Measurements from ENCODE around the gene FMO5. TPM values are rescaled to one million over a fixed set of nuclear protein-coding genes. Genes with fewer than 3 reads are reported as not detected.

The FMO5 gene
- total and polyA plus RNA-seq, 2 of the 13 experiments (the other 11 are each of a cell fraction or from before 2014, with no cell fraction given) = 48.2 to 149 TPM

DNA sequence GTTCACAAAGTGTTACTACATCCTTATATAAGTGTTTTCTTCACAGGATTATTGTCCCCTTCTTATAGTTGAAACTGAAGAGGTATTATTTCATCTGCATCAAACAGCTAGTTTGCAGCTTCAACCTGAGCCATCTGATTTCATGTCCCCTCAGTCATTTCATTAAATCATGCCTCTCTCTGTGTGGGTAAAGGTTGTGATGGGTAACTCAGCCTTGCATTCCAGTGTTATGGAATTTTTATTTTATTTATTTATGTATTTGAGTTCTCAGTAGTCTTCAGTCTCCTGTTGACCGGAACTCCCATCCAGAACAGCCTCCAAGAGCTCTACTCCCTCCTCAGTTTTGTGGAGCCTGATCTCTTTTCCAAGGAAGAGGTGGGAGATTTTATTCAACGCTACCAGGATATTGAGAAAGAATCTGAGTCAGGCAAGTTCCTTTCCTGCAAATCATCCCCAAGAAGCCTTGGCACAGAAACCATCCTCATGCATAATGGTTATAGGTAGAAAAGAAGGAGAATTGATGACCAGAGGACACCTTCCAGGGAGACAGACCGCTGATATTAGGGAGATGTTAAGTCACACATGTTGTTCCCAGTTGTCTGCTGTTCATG, 39.1 kb upstream of the FMO5 start:
- TF ChIP-seq RXRB (CRISPR knock-in tag; IDR thresholded peaks at IDR 0.05; ENCODE audit: borderline replicate concordance) = no peak
- TF ChIP-seq, protein P1, sequence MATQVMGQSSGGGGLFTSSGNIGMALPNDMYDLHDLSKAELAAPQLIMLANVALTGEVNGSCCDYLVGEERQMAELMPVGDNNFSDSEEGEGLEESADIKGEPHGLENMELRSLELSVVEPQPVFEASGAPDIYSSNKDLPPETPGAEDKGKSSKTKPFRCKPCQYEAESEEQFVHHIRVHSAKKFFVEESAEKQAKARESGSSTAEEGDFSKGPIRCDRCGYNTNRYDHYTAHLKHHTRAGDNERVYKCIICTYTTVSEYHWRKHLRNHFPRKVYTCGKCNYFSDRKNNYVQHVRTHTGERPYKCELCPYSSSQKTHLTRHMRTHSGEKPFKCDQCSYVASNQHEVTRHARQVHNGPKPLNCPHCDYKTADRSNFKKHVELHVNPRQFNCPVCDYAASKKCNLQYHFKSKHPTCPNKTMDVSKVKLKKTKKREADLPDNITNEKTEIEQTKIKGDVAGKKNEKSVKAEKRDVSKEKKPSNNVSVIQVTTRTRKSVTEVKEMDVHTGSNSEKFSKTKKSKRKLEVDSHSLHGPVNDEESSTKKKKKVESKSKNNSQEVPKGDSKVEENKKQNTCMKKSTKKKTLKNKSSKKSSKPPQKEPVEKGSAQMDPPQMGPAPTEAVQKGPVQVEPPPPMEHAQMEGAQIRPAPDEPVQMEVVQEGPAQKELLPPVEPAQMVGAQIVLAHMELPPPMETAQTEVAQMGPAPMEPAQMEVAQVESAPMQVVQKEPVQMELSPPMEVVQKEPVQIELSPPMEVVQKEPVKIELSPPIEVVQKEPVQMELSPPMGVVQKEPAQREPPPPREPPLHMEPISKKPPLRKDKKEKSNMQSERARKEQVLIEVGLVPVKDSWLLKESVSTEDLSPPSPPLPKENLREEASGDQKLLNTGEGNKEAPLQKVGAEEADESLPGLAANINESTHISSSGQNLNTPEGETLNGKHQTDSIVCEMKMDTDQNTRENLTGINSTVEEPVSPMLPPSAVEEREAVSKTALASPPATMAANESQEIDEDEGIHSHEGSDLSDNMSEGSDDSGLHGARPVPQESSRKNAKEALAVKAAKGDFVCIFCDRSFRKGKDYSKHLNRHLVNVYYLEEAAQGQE (IDR thresholded peaks at IDR 0.05; ENCODE audit: borderline replicate concordance in 1 of 2, low read depth in 1 of 2, low read length in 2 of 2) = no peak
- TF ChIP-seq ZNF343 (CRISPR knock-in tag; IDR thresholded peaks at IDR 0.05) = no peak
- no peak for TF ChIP-seq MTF2 (CRISPR knock-in tag; IDR thresholded peaks at IDR 0.05; ENCODE audit: borderline replicate concordance)
- no peak for TF ChIP-seq ZNF253 (CRISPR knock-in tag; IDR thresholded peaks at IDR 0.05; ENCODE audit: borderline replicate concordance)
- TF ChIP-seq RNF2 (conservative IDR thresholded peaks at IDR 0.05; ENCODE audit: low read depth) = no peak
- TF ChIP-seq ZNF224 (CRISPR knock-in tag; IDR thresholded peaks at IDR 0.05) = no peak
- TF ChIP-seq RFX5 (IDR thresholded peaks at IDR 0.05; ENCODE audit: low read depth, low read length) = no peak
- no peak for TF ChIP-seq HDAC1 (CRISPR knock-in tag; IDR thresholded peaks at IDR 0.05)
- TF ChIP-seq HOXA3 (CRISPR knock-in tag; IDR thresholded peaks at IDR 0.05) = no peak
- TF ChIP-seq, protein P2, sequence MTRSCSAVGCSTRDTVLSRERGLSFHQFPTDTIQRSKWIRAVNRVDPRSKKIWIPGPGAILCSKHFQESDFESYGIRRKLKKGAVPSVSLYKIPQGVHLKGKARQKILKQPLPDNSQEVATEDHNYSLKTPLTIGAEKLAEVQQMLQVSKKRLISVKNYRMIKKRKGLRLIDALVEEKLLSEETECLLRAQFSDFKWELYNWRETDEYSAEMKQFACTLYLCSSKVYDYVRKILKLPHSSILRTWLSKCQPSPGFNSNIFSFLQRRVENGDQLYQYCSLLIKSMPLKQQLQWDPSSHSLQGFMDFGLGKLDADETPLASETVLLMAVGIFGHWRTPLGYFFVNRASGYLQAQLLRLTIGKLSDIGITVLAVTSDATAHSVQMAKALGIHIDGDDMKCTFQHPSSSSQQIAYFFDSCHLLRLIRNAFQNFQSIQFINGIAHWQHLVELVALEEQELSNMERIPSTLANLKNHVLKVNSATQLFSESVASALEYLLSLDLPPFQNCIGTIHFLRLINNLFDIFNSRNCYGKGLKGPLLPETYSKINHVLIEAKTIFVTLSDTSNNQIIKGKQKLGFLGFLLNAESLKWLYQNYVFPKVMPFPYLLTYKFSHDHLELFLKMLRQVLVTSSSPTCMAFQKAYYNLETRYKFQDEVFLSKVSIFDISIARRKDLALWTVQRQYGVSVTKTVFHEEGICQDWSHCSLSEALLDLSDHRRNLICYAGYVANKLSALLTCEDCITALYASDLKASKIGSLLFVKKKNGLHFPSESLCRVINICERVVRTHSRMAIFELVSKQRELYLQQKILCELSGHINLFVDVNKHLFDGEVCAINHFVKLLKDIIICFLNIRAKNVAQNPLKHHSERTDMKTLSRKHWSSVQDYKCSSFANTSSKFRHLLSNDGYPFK (CRISPR knock-in tag; IDR thresholded peaks at IDR 0.05; ENCODE audit: borderline replicate concordance) = no peak
- TF ChIP-seq SMAD1 (CRISPR knock-in tag; IDR thresholded peaks at IDR 0.05; ENCODE audit: borderline replicate concordance, low read depth) = no peak
- TF ChIP-seq, protein P3, sequence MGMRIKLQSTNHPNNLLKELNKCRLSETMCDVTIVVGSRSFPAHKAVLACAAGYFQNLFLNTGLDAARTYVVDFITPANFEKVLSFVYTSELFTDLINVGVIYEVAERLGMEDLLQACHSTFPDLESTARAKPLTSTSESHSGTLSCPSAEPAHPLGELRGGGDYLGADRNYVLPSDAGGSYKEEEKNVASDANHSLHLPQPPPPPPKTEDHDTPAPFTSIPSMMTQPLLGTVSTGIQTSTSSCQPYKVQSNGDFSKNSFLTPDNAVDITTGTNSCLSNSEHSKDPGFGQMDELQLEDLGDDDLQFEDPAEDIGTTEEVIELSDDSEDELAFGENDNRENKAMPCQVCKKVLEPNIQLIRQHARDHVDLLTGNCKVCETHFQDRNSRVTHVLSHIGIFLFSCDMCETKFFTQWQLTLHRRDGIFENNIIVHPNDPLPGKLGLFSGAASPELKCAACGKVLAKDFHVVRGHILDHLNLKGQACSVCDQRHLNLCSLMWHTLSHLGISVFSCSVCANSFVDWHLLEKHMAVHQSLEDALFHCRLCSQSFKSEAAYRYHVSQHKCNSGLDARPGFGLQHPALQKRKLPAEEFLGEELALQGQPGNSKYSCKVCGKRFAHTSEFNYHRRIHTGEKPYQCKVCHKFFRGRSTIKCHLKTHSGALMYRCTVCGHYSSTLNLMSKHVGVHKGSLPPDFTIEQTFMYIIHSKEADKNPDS (CRISPR knock-in tag; IDR thresholded peaks at IDR 0.05) = no peak
- no peak for TF ChIP-seq SAP130 (CRISPR knock-in tag; IDR thresholded peaks at IDR 0.05; ENCODE audit: low read depth)
- no peak for TF ChIP-seq POLR2AphosphoS2 (IDR thresholded peaks at IDR 0.05; ENCODE audit: low read depth, low read length)
- no peak for TF ChIP-seq FOXO1 (CRISPR knock-in tag; IDR thresholded peaks at IDR 0.05)
- TF ChIP-seq GTF3A (CRISPR knock-in tag; conservative IDR thresholded peaks at IDR 0.05) = no peak
- Histone ChIP-seq H3K4me1 (ENCODE audit: insufficient read depth, low read length) (peaks cover 18% of the 10 kb centered on the region), H3K27me3 (ENCODE audit: control insufficient read depth in 1 of 2, insufficient read depth in 2 of 2, low read length in 2 of 2) (no peaks in the 10 kb centered on the region), H3K27ac (ENCODE audit: extremely low read length, insufficient read depth, low read length) (no peak overlapping the region), H3K9ac (ENCODE audit: insufficient read depth, low read depth, low read length) (no peak overlapping the region), H4K20me1 (ENCODE audit: insufficient read depth, low read length) (no peaks in the 10 kb centered on the region), H2AFZ (ENCODE audit: low read length) (no peak overlapping the region), H3K9me3 (ENCODE audit: low read length) (no peaks in the 10 kb centered on the region), H3K79me2 (ENCODE audit: insufficient read depth, low read length) (peaks cover 16% of the 10 kb centered on the region), H3K4me2 (ENCODE audit: low read depth, low read length) (no peak overlapping the region), H3K36me3 (replicated peaks in 1 of 2; ENCODE audit: control insufficient read depth in 1 of 2, insufficient read depth in 2 of 2, low read length in 2 of 2) (peaks cover 24 to 93% of the 10 kb centered on the region in 2 experiments), H3K4me3 (replicated peaks in 1 of 3; ENCODE audit: insufficient read depth in 1 of 3, low read depth in 2 of 3, low read length in 3 of 3) (no peak overlapping the region)
- ChIA-PET POLR2A (no interaction called here), CTCF (ENCODE audit: low intra/inter-chr PET ratio, low total read pairs) (no interaction called here)
- FAIRE-seq (no peak), ATAC-seq (no peak), DNase-seq (ENCODE audit: low spot score) (no peak)
- intact Hi-C loops (cut with micrococcal nuclease; ENCODE audit: unreplicated experiment) (no loop called here), in situ Hi-C loops (cut with HindIII; ENCODE audit: extremely low pct_ligation_motif_present, low pct_unique_long_range_greater_than_20kb) (no loop called here)
- WGBS (ENCODE audit: low lambda C conversion rate) = 98% methylated on average over 3 of the region's 3 CpGs
- no TSS peak for BruUV-seq (replicated peaks)

Data from HepG2 (cell line).